B cell (primary cell): ENCODE measurements around the gene TSHZ1. TPM values are rescaled to one million over a fixed set of nuclear protein-coding genes. Genes with fewer than 3 reads are reported as not detected.
A peak's percentile ranks its signal among the peaks of the same experiment; 100 is the strongest.

Source experiments
- ATAC-seq: fragments of 200-7000 bp; cut with Tn5 transposase; one replicate; pipeline ENCODE4 v1.10.0; 2021; ENCODE audit warnings: low read depth, mild to moderate bottlenecking, moderate number of reproducible peaks, moderate library complexity
- CTCF ChIA-PET: fragments of 350-600 bp; sonication (Branson Sonifier 250); formaldehyde crosslinking; loops from one replicate; lab custom pipeline; 2021; ENCODE audit warnings: antibody characterized with exemption, inconsistent platforms; lab: Charles Lee
- POLR2A ChIA-PET: fragments of 350-600 bp; sonication (Branson Sonifier 250); formaldehyde crosslinking; loops from one replicate; lab custom pipeline; 2021; ENCODE audit warnings: antibody characterized with exemption; lab: Charles Lee
- DNase-seq: peaks from one replicate; pipeline ENCODE4 v3.0.0; 2013
- H2AFZ ChIP-seq: 2 replicates; pipeline ENCODE4 v1.6.1; 2012; ENCODE audit warnings: mild to moderate bottlenecking, low read depth, low read length; ENCODE audit not compliant: insufficient read depth, poor library complexity, severe bottlenecking
- H3K27ac ChIP-seq, 2 donors: 1 replicate in 1 of 2; 2 replicates in 1 of 2; pipeline ENCODE4 v1.5.1; 2012 to 2013; ENCODE audit warnings: low read length in 2 of 2, mild to moderate bottlenecking in 2 of 2, moderate library complexity in 1 of 2
- H3K27me3 ChIP-seq, 4 experiments: fragments of 200-600 bp in 1 of 4; sonication (generic) in 1 of 4; replicated peaks in 1 of 4; 1 replicate in 2 of 4; 2 replicates in 2 of 4; pipeline versions ENCODE4 v1.6.1 to v1.7.0; 2013 to 2016; ENCODE audit warnings: low read length in 3 of 4, mild to moderate bottlenecking in 2 of 4, mixed read lengths in 1 of 4, moderate library complexity in 1 of 4; ENCODE audit not compliant: insufficient read depth in 4 of 4, control insufficient read depth in 3 of 4; ENCODE audit errors: control extremely low read depth in 1 of 4
- H3K36me3 ChIP-seq, 2 experiments: replicated peaks in 1 of 2; 1 replicate in 1 of 2; 2 replicates in 1 of 2; pipeline versions ENCODE4 v1.6.1 to v1.7.1; 2013; ENCODE audit warnings: low read length in 1 of 2; ENCODE audit not compliant: insufficient read depth in 2 of 2, control insufficient read depth in 1 of 2; ENCODE audit errors: control extremely low read depth in 1 of 2, extremely low read depth in 1 of 2
- H3K4me1 ChIP-seq, 2 donors: fragments of 200-600 bp in 1 of 2; sonication (generic) in 1 of 2; 1 replicate in 1 of 2; 2 replicates in 1 of 2; pipeline versions ENCODE4 v1.5.1 to v1.6.1; 2013 to 2017; ENCODE audit warnings: low read length in 2 of 2; ENCODE audit not compliant: control insufficient read depth in 2 of 2, insufficient read depth in 2 of 2
- H3K4me2 ChIP-seq: replicated peaks from 2 replicates; pipeline ENCODE3; 2012; ENCODE audit warnings: mild to moderate bottlenecking, low read depth, low read length; ENCODE audit not compliant: poor library complexity, severe bottlenecking
- H3K4me3 ChIP-seq, 5 experiments: fragments of 200-600 bp in 1 of 5; sonication (generic) in 1 of 5; 1 replicate in 3 of 5; 2 replicates in 2 of 5; pipeline versions ENCODE4 v1.5.1 to v1.7.0; 2011 to 2016; ENCODE audit warnings: low read length in 4 of 5, mild to moderate bottlenecking in 4 of 5, low read depth in 2 of 5, control low read depth in 1 of 5, moderate library complexity in 1 of 5; ENCODE audit not compliant: insufficient read depth in 1 of 5; ENCODE audit errors: control extremely low read depth in 1 of 5, extremely low read depth in 1 of 5
- H3K79me2 ChIP-seq: fragments of 200-600 bp; sonication (generic); one replicate; pipeline ENCODE4 v1.6.0; 2016; ENCODE audit warnings: low read length; ENCODE audit not compliant: control insufficient read depth, insufficient read depth
- H3K9ac ChIP-seq: fragments of 200-600 bp; sonication (generic); 2 replicates; pipeline ENCODE4 v1.6.1; 2017; ENCODE audit warnings: mild to moderate bottlenecking, low read length, moderate library complexity
- H3K9me3 ChIP-seq, 3 donors: one replicate each; pipeline versions ENCODE4 v1.6.1 to v1.7.1; 2013; ENCODE audit warnings: low read length in 2 of 3; ENCODE audit not compliant: control insufficient read depth in 2 of 3, insufficient read depth in 1 of 3; ENCODE audit errors: control extremely low read depth in 1 of 3
- H4K20me1 ChIP-seq: 2 replicates; pipeline ENCODE4 v1.6.0; 2012; ENCODE audit warnings: mild to moderate bottlenecking, low read length; ENCODE audit not compliant: insufficient read depth, control insufficient read depth, poor library complexity, severe bottlenecking
- H3K27ac Mint-ChIP-seq: one replicate; pipeline ENCODE4 v1.8.0; 2021; ENCODE audit warnings: mixed read lengths
- H3K27me3 Mint-ChIP-seq: one replicate; pipeline ENCODE4 v1.8.0; 2021; ENCODE audit warnings: mixed read lengths
- H3K4me1 Mint-ChIP-seq: one replicate; pipeline ENCODE4 v1.8.0; 2021; ENCODE audit warnings: mixed read lengths
- H3K4me3 Mint-ChIP-seq: one replicate; pipeline ENCODE4 v1.8.0; 2021; ENCODE audit warnings: mixed read lengths
- H3K9me3 Mint-ChIP-seq: one replicate; pipeline ENCODE4 v1.8.0; 2022; ENCODE audit warnings: mixed read lengths; ENCODE audit not compliant: insufficient read depth
- EZH2 ChIP-seq: IDR thresholded peaks from 2 replicates; pipeline ENCODE4 v1.6.1; 2012; ENCODE audit warnings: borderline replicate concordance, low read depth, mild to moderate bottlenecking, moderate library complexity, low read length; ENCODE audit not compliant: insufficient read depth, poor library complexity, severe bottlenecking
- WGBS: methylation state at CpG from one replicate; pipeline ENCODE4 v1.1.5; 2013; ENCODE audit warnings: missing lambda C conversion rate; ENCODE audit not compliant: insufficient coverage; 5-methylcytosine and 5-hydroxymethylcytosine counted together
- intact Hi-C: fragments of 100-400 bp; cut with micrococcal nuclease; formaldehyde crosslinking; loops from one replicate; pipeline ENCODE4 v1.10.0; 2022
- polyA plus RNA-seq: library from polyadenylated mRNA; depleted of rRNA; stranded (reverse); fragments of >200 nt; gene quantifications from 2 replicates; pipeline ENCODE4 v1.2.3, GENCODE V29; 2012
- total RNA-seq, 2 donors: library from RNA; stranded (reverse); fragments of 120-200 nt in 1 of 2; gene quantifications; 1 replicate in 1 of 2; 2 replicates in 1 of 2; pipeline versions ENCODE4 v1.2.3 to v1.2.4, GENCODE V29; 2013 to 2022
- TF ChIP-seq, protein P1 (sequence below): fragments of 200-600 bp; IDR thresholded peaks from one replicate; pipeline ENCODE4 v1.8.0; 2022; ENCODE audit warnings: antibody characterized with exemption, mild to moderate bottlenecking

The TSHZ1 gene
- total and polyA plus RNA-seq, 2 donors (not counting 1 experiment from before 2014, with no cell fraction given): 5.3 to 9.8 TPM

DNA sequence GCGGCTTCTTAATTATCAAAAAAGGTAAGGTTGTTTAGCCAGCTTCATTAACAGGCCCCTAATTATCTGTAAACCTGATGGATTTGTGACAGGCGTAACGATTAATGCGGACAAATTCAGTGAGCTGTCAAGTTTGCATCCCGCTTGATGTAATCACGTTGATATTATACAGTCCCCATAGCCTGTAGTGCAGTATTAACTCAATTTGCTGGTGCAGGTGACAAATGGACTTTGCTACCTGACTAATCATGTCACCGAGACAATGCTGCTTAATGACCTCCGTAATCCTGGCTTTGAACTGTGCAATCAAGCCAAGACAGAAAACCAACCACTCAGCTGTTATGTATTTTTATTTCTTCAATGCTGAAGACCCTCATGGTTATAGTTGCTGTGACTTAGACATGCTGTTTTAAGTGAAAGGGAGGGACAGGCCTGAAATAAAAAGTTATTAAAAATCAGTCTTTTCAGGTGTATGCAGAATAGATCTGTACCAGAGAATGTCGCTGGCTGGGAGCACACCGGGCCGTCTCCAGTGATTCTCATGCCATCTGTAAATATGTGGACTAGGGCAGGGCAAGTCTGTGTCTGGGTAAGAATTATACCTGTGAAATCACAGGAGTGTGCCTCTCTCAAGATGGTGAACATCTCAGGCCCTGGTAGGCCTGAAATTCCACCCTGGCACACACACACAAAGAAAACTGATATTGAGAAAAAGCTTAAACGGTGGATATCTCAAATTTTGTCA, 4.3 kb downstream of the TSHZ1 start:
- POLR2A ChIA-PET: no interaction called here
- Histone ChIP-seq H3K27ac (no peak overlapping the region), H3K4me1 (peaks cover 26 to 30% of the 10 kb centered on the region in 2 donors), H2AFZ (no peak overlapping the region), H3K36me3 (no peaks in the 10 kb centered on the region), H3K4me2 (no peak overlapping the region), H3K4me3 (no peak overlapping the region), H3K9ac (no peak overlapping the region), H3K79me2 (peaks cover 52% of the 10 kb centered on the region), H3K9me3 (no peaks in the 10 kb centered on the region), H3K27me3 (no peaks in the 10 kb centered on the region), H4K20me1 (no peaks in the 10 kb centered on the region)
- H3K27me3 Mint-ChIP-seq: no peaks in the 10 kb centered on the region
- H3K4me3 Mint-ChIP-seq: peak overlapping the region; percentile 13
- ATAC-seq: no peak
- no peaks in the 10 kb centered on the region for H3K9me3 Mint-ChIP-seq
- CTCF ChIA-PET: no interaction called here
- WGBS: 99% methylated on average over 10 of the region's 12 CpGs
- intact Hi-C loops: loop anchor here (5.0 to 10.0 kb wide), 2 partner anchors 718 to 1280 kb away; partner anchors contain the start of genes CNDP2 and ZNF516
- no peak for TF ChIP-seq EZH2
- TF ChIP-seq, protein P1, sequence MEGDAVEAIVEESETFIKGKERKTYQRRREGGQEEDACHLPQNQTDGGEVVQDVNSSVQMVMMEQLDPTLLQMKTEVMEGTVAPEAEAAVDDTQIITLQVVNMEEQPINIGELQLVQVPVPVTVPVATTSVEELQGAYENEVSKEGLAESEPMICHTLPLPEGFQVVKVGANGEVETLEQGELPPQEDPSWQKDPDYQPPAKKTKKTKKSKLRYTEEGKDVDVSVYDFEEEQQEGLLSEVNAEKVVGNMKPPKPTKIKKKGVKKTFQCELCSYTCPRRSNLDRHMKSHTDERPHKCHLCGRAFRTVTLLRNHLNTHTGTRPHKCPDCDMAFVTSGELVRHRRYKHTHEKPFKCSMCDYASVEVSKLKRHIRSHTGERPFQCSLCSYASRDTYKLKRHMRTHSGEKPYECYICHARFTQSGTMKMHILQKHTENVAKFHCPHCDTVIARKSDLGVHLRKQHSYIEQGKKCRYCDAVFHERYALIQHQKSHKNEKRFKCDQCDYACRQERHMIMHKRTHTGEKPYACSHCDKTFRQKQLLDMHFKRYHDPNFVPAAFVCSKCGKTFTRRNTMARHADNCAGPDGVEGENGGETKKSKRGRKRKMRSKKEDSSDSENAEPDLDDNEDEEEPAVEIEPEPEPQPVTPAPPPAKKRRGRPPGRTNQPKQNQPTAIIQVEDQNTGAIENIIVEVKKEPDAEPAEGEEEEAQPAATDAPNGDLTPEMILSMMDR: no peak
- H3K4me1 Mint-ChIP-seq: peaks cover 44% of the 10 kb centered on the region
- H3K27ac Mint-ChIP-seq: no peak overlapping the region
- DNase-seq: no peak

DNA sequence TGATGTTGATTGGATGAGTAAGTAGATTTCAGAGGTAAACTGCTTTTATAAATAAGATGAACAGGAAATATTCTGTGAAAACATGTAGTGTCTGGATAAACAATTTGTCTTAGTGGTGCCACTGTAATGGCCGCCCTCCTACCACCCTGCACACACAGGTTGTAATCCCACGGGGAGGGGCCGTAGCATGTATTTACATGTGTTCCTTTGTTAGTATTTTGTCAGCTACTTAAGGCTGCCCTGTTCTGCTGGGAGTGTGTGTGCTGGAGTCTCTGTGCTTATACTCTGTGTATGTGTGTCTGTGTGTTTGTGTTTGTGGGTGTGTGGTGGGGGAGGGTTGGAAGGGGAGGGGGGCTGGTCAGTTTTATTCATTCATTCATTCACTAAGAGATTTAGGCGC, 5.1 kb downstream of the TSHZ1 start:
- H3K9ac ChIP-seq: no peak overlapping the region
- intact Hi-C loops: loop anchor here (10.0 kb wide), 1 partner anchor 1279 kb away; the partner anchor contains the start of gene ZNF516
- H2AFZ ChIP-seq: no peak overlapping the region
- Mint-ChIP-seq H3K4me1 (peaks cover 38% of the 10 kb centered on the region), H3K27ac (no peak overlapping the region), H3K27me3 (no peaks in the 10 kb centered on the region), H3K4me3 (no peak overlapping the region), H3K9me3 (no peaks in the 10 kb centered on the region)
- ChIA-PET CTCF (no interaction called here), POLR2A (no interaction called here)
- no CpG with 5 or more reads among the region's 4 CpGs for WGBS
- no peaks in the 10 kb centered on the region for H4K20me1 ChIP-seq
- H3K9me3 ChIP-seq: no peaks in the 10 kb centered on the region
- H3K27me3 ChIP-seq: no peaks in the 10 kb centered on the region
- no peaks in the 10 kb centered on the region for H3K36me3 ChIP-seq
- H3K79me2 ChIP-seq: peaks cover 52% of the 10 kb centered on the region
- H3K4me1 ChIP-seq: peaks cover 23 to 25% of the 10 kb centered on the region in 2 donors
- TF ChIP-seq, protein P1: no peak
- TF ChIP-seq EZH2: no peak
- DNase-seq (no peak), ATAC-seq (no peak)
- no peak overlapping the region for H3K4me2 ChIP-seq
- no peak overlapping the region for H3K4me3 ChIP-seq
- H3K27ac ChIP-seq: no peak overlapping the region
